GM19468 (cell line): ENCODE results near the gene ABHD6.

Source experiments
- ATAC-seq: cut with Tn5 transposase; IDR thresholded peaks from one replicate; pipeline ENCODE4 v1.9.1; 2021; ENCODE audit warnings: mild to moderate bottlenecking, moderate library complexity, moderate number of reproducible peaks; ENCODE audit not compliant: unreplicated experiment; ENCODE audit errors: extremely low read depth

ABHD6 gene

GRCh38 chr3:58307639-58308215 is 70.1 kb downstream of the ABHD6 start:
- no peak for ATAC-seq

DNA sequence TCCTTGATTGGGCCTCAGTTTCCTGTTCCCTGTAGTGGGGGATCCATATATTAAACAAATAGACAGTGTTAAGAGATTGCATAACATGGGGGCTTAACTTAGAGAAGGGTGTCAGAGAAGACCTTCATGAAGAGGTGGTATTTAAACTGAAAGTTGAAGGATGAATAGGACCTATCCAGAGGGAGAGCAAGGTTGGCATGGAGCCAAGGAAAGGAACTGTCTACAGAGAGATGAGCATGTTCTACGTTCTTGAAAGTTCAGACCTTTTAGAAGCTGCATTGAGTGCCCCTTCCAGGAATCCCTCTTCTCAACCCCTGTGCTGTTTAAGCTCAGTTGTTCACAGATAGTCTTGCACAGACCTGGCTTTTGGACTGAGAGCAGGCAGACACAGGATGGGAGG is 71.1 kb downstream of the ABHD6 start:
- no peak for ATAC-seq

- no peak for ATAC-seq
These were observed 80.2 kb downstream of the ABHD6 start for GRCh38 chr3:58317811-58318210.

GRCh38 chr3:58321791-58322190 is 84.2 kb downstream of the ABHD6 start:
- ATAC-seq = no peak

DNA sequence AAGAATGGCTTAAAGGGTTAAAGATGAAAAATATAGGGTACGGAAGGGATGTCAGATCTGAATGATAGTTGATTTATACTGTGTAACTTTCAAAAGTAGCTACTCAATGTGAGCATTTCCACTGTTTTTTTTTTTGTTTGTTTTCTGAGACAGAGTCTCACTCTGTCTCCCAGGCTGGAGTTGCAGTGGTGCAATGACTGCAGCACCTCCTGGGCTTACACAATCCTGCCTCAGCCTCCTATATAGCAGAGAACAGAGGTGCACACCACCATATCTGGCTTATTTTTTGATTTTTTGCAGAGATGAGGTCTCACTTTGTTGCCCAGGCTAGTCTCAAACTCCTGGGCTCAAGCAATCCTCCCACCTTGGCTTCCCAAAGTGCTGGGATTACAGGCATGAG is 85.2 kb downstream of the ABHD6 start:
- ATAC-seq = no peak

DNA sequence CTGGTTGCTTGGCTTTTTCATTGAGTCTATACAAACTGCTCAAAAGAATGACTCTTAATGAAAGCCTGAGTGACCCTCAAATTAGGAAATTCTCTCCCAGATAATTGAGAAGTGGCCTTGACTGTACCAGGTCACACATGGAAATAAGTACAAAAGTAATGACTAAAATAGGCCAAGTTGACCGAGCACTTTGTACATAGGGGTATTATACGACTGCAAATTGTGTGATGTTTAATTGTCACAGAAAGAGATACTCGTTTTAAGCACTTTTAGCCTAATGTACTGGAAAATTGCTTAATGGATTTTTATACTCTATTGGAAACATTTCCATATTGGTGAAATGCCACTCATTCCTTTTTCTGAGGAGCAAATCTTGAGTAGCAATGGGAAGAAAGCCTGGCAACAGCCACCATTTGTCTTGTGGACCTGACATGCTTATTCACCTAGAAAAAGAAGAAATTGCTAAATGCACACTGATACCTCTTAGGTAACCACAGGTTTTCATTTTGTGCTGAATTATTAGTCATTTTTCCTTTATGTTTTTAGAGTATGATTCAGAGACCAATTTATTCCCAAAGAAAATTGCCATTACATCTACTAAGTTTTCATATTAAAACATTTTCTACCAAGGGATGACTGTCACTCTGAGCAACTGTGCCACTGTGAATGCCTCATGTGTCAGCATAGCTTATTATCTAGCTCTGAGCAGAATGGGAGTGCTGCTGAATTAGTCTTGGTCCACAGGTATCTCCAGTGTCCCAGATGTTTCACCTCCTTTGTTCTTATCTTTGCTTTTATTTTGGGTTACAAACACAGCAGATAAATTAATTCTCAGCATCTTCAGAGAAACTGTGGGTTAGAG is 86.2 kb downstream of the ABHD6 start:
- no peak for ATAC-seq

- no peak for ATAC-seq
These were observed 87.1 kb downstream of the ABHD6 start for GRCh38 chr3:58324391-58325390.

- no peak for ATAC-seq
These were observed 88.0 kb downstream of the ABHD6 start for GRCh38 chr3:58325525-58325992.

- ATAC-seq = no peak
These were observed 88.8 kb downstream of the ABHD6 start for GRCh38 chr3:58326267-58326900.

GRCh38 chr3:58329150-58329921 is 91.7 kb downstream of the ABHD6 start:
- ATAC-seq = no peak

DNA sequence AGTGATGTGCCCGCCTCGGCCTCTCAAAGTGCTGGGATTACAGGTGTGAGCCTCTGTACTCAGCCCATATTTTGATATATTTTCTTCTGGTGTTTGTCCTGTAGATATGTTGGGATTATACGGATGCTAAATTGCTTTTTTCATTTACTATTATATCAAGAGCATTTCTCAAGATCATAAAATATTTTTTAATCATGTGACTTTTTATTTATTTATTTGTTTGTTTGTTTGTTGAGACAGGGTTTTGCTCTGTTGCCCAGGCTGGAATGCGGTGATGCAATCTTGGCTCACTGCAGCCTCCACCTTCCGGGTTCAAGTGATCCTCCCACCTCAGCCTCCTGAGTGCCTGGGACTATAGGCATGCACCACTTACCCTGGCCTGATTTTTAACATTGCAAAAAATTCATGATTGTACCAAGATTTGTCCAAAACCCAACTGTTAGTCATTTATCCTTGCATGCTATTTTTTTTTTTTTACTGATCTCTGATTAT is 92.4 kb downstream of the ABHD6 start:
- ATAC-seq = no peak

GRCh38 chr3:58331593-58332152 is 94.1 kb downstream of the ABHD6 start:
- ATAC-seq = no peak

DNA sequence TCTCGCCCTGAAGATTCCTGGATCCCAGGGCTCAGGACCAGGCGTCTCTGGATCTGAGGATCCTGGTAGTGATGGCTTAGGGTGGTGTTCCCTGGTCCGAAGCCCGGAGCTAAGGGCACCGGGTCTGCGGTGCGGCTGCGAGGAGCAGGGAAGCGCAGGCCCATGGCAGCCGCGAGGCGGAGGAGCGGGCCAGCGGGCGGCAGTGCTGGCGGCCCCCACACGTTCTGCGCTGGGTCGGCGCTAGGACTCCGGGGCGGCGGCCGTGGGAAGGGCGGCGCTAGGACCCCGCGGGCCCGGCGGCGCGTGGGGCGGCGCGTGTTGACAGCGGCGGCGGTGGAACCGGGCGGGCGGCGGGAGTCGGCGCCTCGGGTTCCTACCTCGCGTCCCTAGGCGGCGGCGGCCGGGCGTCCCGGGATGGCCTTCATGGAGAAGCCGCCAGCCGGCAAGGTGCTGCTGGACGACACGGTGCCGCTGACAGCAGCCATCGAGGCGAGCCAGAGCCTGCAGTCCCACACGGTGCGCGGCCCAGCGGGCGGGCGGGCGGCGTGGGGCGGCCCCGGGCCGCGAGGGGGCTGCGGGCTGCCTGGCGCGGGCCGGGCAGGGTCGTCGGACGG is 95.1 kb downstream of the ABHD6 start, which contains the start of gene PXK:
Gene PXK (plus strand): TSS at position 318 of the 614 bp plus-strand sequence. CDS start 97 bp downstream, at position 415.
- ATAC-seq = peak; percentile 37

DNA sequence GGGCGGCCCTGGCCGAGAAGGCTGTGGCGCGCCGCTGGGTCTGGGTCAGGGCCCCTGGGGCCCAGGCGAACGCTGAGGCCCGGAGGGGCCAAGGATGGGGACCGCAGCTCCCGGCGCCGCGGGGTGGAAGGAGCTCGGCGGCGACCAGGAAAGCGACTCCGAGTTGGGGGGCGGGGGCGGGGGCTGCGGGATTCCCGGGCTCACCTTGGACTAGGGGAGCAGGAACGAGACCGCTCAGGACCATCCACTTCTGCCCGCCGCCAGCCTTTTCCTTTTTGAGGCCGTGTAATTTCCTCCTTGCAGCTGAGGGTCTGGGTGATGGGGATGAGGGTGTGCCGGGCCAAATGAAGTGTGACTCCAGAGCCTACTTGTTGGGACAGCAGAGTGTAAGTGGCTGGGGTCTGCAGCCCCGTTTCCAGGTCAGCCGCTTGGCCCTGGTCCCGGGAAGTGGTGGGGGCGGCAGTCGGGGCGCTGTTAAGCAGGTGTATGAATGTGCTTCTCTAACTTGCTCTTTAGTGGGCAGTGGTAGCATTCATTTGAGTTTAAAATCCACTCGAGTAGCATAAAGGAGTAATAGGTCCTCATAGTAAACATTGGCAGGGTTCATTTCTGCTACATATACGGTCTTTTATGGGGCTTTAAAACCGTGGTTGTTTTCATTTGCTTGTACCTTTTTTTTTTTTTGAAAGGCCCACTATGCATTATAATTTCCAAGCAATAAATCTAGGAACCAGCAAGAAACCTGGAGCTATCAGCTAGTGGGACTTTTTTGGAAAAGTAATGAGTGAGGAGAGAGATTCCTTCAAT is 95.8 kb downstream of the ABHD6 start:
- peak; percentile 4 for ATAC-seq

DNA sequence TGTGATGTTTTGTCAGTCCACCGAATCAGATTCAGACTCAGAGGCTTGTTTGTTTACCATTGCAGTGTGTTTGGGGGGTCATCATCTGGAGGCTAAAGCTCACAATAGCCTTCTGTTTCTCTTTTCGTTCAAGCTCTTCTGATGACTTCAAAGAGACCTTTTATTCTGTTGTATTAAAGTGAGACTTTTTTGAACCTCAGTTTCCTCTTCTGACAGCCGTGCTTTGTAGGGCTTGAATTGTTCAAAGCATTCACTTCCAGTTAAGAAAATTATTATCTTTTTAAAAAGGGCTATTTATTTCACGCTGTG is 96.4 kb downstream of the ABHD6 start:
- ATAC-seq = no peak

GRCh38 chr3:58334506-58334884 is 96.9 kb downstream of the ABHD6 start:
- ATAC-seq = no peak

GRCh38 chr3:58335652-58335947 is 98.0 kb downstream of the ABHD6 start:
- no peak for ATAC-seq
